Measurements from ENCODE around the gene LYG1.

The LYG1 gene

DNA sequence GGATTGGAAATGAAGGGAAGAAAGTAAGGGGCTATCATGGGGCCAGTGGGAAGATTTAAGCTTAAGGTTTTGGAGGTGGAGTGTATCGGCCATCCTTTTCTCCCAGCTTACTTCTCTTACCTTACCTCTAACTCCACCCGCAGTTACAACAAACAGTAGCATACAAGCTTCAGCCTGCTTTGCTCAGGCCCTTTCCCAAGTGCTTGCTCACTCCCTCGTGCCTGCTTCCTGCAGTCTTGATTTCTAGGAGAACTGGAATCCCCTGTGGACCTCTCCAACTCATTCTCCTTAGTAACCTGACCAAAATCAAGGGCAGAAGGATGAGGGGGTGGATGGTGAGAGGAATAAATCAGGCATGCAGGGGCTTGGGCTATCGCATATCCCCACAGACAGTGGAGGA, 39.8 kb downstream of the LYG1 start:
- no peak for DNase-seq

DNA sequence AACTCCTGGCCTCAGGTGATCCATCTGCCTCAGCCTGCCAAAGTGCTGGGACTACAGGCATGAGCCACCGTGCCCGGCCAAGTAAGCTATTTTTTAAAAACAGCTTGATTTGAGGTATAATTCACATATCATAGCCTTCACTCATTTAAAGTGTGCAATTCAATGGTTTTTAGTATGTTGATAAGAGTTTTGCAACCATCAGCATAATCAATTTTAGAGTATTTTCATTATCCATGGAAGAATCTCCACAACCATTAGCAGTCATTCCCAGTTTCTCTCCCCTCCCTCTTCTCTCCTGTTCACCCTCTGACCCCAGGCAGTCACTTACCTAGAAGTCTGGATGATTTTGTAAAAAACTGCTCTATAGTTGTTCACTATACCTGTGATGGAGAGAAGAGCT, 40.8 kb downstream of the LYG1 start:
- DNase-seq = no peak

DNA sequence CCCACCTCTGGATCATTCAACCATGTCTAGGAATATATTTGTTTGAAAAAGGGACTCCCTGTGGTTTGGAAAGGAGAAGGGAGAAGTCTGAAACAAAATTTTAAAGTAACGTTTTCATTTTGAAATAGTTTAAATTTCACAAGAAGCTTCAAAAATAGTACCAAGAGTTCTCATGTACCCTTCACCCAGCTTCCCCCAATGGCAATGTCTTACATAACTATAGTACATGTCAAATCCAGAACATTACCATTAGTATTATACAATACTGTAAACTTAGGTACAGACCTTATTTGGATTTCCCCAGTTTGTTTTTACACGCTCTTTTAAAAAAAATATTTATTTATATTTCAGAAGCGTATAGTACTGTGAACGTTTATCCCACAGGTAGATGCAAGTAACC, 41.5 kb downstream of the LYG1 start:
- no peak for DNase-seq

DNA sequence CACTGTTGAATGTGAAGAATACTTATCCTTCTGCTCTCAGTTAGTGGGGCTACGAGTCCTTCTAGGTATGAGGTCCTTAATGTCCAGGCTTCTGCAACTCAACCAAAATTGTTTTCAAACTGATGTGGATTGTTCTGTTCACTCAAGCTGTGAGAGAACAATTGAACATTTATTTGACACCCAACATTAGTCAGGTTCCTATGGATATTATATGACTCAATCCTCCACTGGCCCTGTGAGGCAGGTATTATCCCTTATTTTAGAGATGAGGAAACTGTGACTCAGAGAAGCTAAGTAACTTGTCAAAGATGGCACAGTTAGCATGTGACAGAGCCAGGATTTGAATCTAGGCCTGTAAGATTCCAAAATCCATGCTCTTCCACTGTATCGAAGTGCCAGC, 44.3 kb downstream of the LYG1 start:
- DNase-seq = no peak

DNA sequence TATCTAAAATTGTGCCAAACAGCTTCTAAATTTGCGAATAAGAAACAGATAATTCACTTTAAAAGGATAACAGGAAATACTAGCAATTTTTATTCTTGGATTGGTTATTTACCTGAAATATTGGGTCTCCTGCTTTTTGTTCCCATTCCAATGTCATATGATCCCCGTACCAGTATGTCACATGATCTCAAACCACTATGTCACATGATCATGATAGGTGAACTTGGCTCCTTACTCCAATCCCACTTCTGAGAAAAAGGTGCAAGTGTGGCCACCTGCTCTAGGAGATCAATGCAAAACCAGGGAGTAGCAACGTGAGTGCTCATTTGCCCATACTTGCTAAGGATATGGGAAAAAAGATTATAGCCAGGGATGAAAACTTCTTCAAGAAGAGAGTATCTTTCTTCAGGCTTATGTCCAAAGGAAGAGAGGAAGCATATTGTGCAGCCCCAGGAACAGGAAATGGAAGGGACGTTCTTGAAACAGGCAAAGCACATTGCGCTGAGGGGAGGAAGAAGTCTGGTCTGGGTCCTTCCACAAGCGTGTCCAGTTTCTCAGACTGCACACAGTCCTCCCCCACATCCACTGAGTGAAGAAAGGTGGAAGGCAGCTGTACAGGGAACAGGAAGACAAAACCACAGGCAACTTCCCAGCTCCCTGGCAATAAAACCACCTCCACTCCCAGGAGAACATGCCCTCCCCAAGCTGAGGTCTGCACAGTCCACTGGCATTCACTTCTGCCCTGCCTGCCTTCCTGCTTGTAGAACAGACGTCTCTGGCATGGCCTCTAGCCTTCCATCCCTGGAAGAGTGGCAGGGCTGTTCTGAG, 45.3 kb downstream of the LYG1 start, which contains the start of gene LYG2:
LYG2 (minus strand) TSS at position 176 of the 828 bp plus-strand sequence. CDS start 1,406 bp downstream, outside the sequence.
- DNase-seq = no peak

DNA sequence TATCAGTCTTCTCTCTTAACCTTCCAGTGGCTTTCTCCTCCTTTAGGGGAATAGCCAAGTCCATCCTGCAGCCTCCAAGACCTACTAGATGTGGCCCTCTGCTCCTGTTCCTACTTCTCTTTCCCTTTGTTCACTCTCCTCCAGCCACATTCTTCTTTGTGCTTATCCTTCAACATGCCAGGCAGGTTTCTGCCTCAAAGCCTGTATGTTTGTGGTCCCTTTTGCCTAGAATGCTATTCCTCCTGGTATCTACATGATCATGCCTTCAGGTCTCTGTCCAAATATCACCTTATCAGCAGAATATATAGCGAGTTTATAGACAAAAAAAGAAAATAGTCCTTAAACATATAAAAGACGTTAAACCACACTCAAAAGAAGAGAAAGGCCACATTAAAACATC, 51.0 kb downstream of the LYG1 start:
- no peak for DNase-seq

DNA sequence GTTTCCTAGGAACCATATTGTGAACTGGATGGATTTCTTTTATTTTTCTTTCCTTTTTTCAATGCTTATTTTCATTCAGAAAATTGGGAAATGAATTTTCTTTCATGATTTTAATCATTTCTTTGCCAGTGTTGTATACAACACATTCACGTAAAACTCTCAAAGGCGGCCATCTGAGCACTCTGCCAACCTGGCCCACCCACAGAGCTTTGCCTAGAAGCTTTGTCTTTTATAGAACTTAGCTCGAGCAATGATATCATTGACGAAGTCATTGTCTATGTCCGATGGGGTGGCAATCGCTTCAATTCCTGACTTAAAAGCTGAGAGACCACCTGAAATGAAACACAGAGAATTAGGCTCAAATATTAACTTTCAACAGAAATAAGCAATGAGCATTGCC, 58.8 kb downstream of the LYG1 start:
- DNase-seq = no peak

DNA sequence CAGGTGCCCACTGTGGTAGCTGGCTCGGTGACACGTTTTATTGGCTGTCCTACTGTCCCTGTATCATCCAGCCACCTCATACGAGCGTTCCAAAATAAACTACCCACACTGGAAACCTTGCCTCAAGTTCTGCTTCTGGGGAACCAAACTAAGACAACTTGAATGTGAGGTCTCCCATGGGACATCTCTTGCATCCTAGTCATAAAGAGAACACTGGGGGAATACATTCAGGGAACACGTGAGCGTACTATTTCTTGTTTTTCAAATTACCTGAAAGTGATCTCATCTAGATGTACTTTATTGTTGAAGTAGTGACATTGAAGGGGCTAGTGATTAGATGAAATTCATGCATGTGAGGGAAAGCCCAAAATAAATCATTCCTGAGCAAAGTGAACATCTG, 60.6 kb downstream of the LYG1 start:
- DNase-seq = no peak

DNA sequence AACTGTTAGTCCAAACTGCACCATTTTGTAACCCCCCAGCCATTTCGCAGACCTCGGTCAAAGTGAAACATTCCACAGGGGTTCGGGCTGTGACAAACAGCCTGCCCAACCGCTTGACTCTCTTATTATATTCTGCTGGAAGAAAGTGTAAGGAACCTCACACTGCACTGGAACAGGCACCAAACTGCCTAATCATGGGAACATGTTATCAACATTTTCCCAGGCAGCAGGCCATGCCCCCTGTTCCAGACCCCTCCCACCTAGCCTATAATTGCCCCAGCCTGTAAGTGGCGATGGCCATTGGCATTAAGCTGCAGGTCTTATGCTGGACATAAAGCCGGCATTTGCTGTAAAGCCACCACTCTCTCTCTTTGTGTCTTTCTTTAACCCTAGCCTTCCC, 62.4 kb downstream of the LYG1 start:
- DNase-seq = no peak

All from activated gamma-delta T cell (primary cell).